ENCODE data around the gene DENND2C. TPM values are rescaled to one million over a fixed set of nuclear protein-coding genes. Genes with fewer than 3 reads are reported as not detected.
"Not testable (repeated sequence)": the region's sequence is repeated elsewhere in the genome, so short reads cannot be mapped to it uniquely, and the experiment has no call there.

Gene DENND2C
- total and polyA plus RNA-seq, 4 donors = 0.25 to 5.9 (median 2.7) TPM

GRCh38 chr1:114585231-114585630 is 84.6 kb downstream of the DENND2C start:
- Histone ChIP-seq H3K27ac (ENCODE audit: low read depth in 1 of 2, low read length in 2 of 2) (no peak overlapping the region), H3K27me3 (ENCODE audit: control insufficient read depth in 1 of 2, insufficient read depth in 2 of 2, low read length in 1 of 2) (no peaks in the 10 kb centered on the region), H3K4me1 (ENCODE audit: control insufficient read depth in 1 of 2, insufficient read depth in 2 of 2, low read length in 2 of 2) (no peaks in the 10 kb centered on the region), H3K9me3 (ENCODE audit: control insufficient read depth, low read length) (no peaks in the 10 kb centered on the region), H3K36me3 (ENCODE audit: control insufficient read depth in 1 of 2, insufficient read depth in 2 of 2, low read length in 1 of 2) (peaks cover 2 to 3% of the 10 kb centered on the region in 2 donors), H3K4me3 (ENCODE audit: low read length in 2 of 2) (no peak overlapping the region)
- intact Hi-C loops (cut with DNase I) = loop anchor here (10.0 kb wide), 2 partner anchors 130 to 240 kb away; partner anchors contain the start of gene NRAS (in 1 of the 2)
- 61 to 63% methylated on average over 1 of the region's 1 CpG for WGBS, 2 donors
- no peak for ATAC-seq (ENCODE audit: low FRiP score)
- DNase-seq = no peak

- peak; percentile 98 for ATAC-seq (ENCODE audit: low FRiP score)
- no peaks in the 10 kb centered on the region for H3K9me3 ChIP-seq (ENCODE audit: control insufficient read depth, low read length)
- WGBS, 2 donors = 6% methylated on average over 40 of the region's 40 CpGs
- H3K36me3 ChIP-seq (ENCODE audit: control insufficient read depth in 1 of 2, insufficient read depth in 2 of 2, low read length in 1 of 2) = no peaks in the 10 kb centered on the region
- peaks cover 0 to 4% of the 10 kb centered on the region in 2 donors for H3K4me1 ChIP-seq (ENCODE audit: control insufficient read depth in 1 of 2, insufficient read depth in 2 of 2, low read length in 2 of 2)
- H3K4me3 ChIP-seq (ENCODE audit: low read length in 2 of 2) = peak within 1 kb of the TSS; percentile 32 to 89
- intact Hi-C loops (cut with DNase I) = loop anchor here (2.0 to 10.0 kb wide), 4 partner anchors 69 to 237 kb away; partner anchors contain the start of genes TRIM33 (in 2 of the 2) and NRAS (in 1 of the 2)
- no peaks in the 10 kb centered on the region for H3K27me3 ChIP-seq (ENCODE audit: control insufficient read depth in 1 of 2, insufficient read depth in 2 of 2, low read length in 1 of 2)
- H3K27ac ChIP-seq (ENCODE audit: low read depth in 1 of 2, low read length in 2 of 2) = peak within 1 kb of the TSS; percentile 15 to 71
- DNase-seq = peak; percentile 97 to 98
These were observed 88.2 kb downstream of the DENND2C start, which contains the start of gene BCAS2 for GRCh38 chr1:114581335-114582287. TSS of gene BCAS2 (minus strand) at chr1:114581615. CDS start at chr1:114581591, 24 bp downstream.

- intact Hi-C loops (cut with DNase I) = no loop called here
- peaks cover 0 to 17% of the 10 kb centered on the region in 2 donors for H3K36me3 ChIP-seq (ENCODE audit: control insufficient read depth in 1 of 2, insufficient read depth in 2 of 2, low read length in 1 of 2)
These were observed 95.5 kb downstream of the DENND2C start for GRCh38 chr1:114574365-114574764.

GRCh38 chr1:114564141-114564540 is 105.7 kb downstream of the DENND2C start:
- DNase-seq = no peak
- Histone ChIP-seq H3K9me3 (ENCODE audit: control insufficient read depth, low read length) (no peaks in the 10 kb centered on the region), H3K4me1 (ENCODE audit: control insufficient read depth in 1 of 2, insufficient read depth in 2 of 2, low read length in 2 of 2) (no peaks in the 10 kb centered on the region), H3K36me3 (ENCODE audit: control insufficient read depth in 1 of 2, insufficient read depth in 2 of 2, low read length in 1 of 2) (peaks cover 2 to 6% of the 10 kb centered on the region in 2 donors), H3K4me3 (ENCODE audit: low read length in 2 of 2) (no peak overlapping the region), H3K27me3 (ENCODE audit: control insufficient read depth in 1 of 2, insufficient read depth in 2 of 2, low read length in 1 of 2) (no peaks in the 10 kb centered on the region), H3K27ac (ENCODE audit: low read depth in 1 of 2, low read length in 2 of 2) (no peak overlapping the region)
- intact Hi-C loops (cut with DNase I) = no loop called here
- no peak for ATAC-seq (ENCODE audit: low FRiP score)

More at GRCh38 chr1:114574365-114574764, 95.5 kb downstream of the DENND2C start:
- ATAC-seq (ENCODE audit: low FRiP score) (no peak), DNase-seq (no peak)
- Histone ChIP-seq H3K4me3 (ENCODE audit: low read length in 2 of 2) (no peak overlapping the region), H3K9me3 (ENCODE audit: control insufficient read depth, low read length) (no peaks in the 10 kb centered on the region), H3K27ac (ENCODE audit: low read depth in 1 of 2, low read length in 2 of 2) (no peak overlapping the region), H3K27me3 (ENCODE audit: control insufficient read depth in 1 of 2, insufficient read depth in 2 of 2, low read length in 1 of 2) (no peaks in the 10 kb centered on the region), H3K4me1 (ENCODE audit: control insufficient read depth in 1 of 2, insufficient read depth in 2 of 2, low read length in 2 of 2) (no peaks in the 10 kb centered on the region)
- WGBS, 2 donors = 94 to 98% methylated on average over 2 of the region's 2 CpGs

GRCh38 chr1:114562978-114563510 is 106.8 kb downstream of the DENND2C start:
- H3K4me3 ChIP-seq (ENCODE audit: low read length in 2 of 2); intact Hi-C loops (cut with DNase I): not testable (repeated sequence)
- WGBS, 2 donors = 64 to 65% methylated on average over 3 of the region's 3 CpGs

GRCh38 chr1:114561333-114561732 is 108.5 kb downstream of the DENND2C start:
- WGBS, 2 donors = 80 to 85% methylated on average over 1 of the region's 1 CpG
- Histone ChIP-seq H3K36me3 (ENCODE audit: control insufficient read depth in 1 of 2, insufficient read depth in 2 of 2, low read length in 1 of 2) (no peaks in the 10 kb centered on the region), H3K9me3 (ENCODE audit: control insufficient read depth, low read length) (no peaks in the 10 kb centered on the region), H3K27me3 (ENCODE audit: control insufficient read depth in 1 of 2, insufficient read depth in 2 of 2, low read length in 1 of 2) (no peaks in the 10 kb centered on the region), H3K4me1 (ENCODE audit: control insufficient read depth in 1 of 2, insufficient read depth in 2 of 2, low read length in 2 of 2) (no peaks in the 10 kb centered on the region), H3K27ac (ENCODE audit: low read depth in 1 of 2, low read length in 2 of 2) (no peak overlapping the region), H3K4me3 (ENCODE audit: low read length in 2 of 2) (no peak overlapping the region)
- DNase-seq (no peak), ATAC-seq (ENCODE audit: low FRiP score) (no peak)
- intact Hi-C loops (cut with DNase I) = no loop called here

More at GRCh38 chr1:114562978-114563510, 106.8 kb downstream of the DENND2C start:
- H3K36me3 ChIP-seq (ENCODE audit: control insufficient read depth in 1 of 2, insufficient read depth in 2 of 2, low read length in 1 of 2); H3K27me3 ChIP-seq (ENCODE audit: control insufficient read depth in 1 of 2, insufficient read depth in 2 of 2, low read length in 1 of 2); H3K27ac ChIP-seq (ENCODE audit: low read depth in 1 of 2, low read length in 2 of 2); DNase-seq; H3K9me3 ChIP-seq (ENCODE audit: control insufficient read depth, low read length); H3K4me1 ChIP-seq (ENCODE audit: control insufficient read depth in 1 of 2, insufficient read depth in 2 of 2, low read length in 2 of 2); ATAC-seq (ENCODE audit: low FRiP score): not testable (repeated sequence)

GRCh38 chr1:114559356-114559755 is 110.5 kb downstream of the DENND2C start:
- WGBS, 2 donors = 86 to 87% methylated on average over 3 of the region's 3 CpGs
- ATAC-seq (ENCODE audit: low FRiP score) = no peak
- no peak overlapping the region for H3K4me3 ChIP-seq (ENCODE audit: low read length in 2 of 2)

GRCh38 chr1:114558544-114558943 is 111.3 kb downstream of the DENND2C start:
- DNase-seq (no peak), ATAC-seq (ENCODE audit: low FRiP score) (no peak)
- no peak overlapping the region for H3K4me3 ChIP-seq (ENCODE audit: low read length in 2 of 2)
- H3K9me3 ChIP-seq (ENCODE audit: control insufficient read depth, low read length) = no peaks in the 10 kb centered on the region
- no peaks in the 10 kb centered on the region for H3K27me3 ChIP-seq (ENCODE audit: control insufficient read depth in 1 of 2, insufficient read depth in 2 of 2, low read length in 1 of 2)
- H3K4me1 ChIP-seq (ENCODE audit: control insufficient read depth in 1 of 2, insufficient read depth in 2 of 2, low read length in 2 of 2) = no peaks in the 10 kb centered on the region
- WGBS, 2 donors = 91 to 97% methylated on average over 1 of the region's 1 CpG
- no peak overlapping the region for H3K27ac ChIP-seq (ENCODE audit: low read depth in 1 of 2, low read length in 2 of 2)
- H3K36me3 ChIP-seq (ENCODE audit: control insufficient read depth in 1 of 2, insufficient read depth in 2 of 2, low read length in 1 of 2) = no peaks in the 10 kb centered on the region
- intact Hi-C loops (cut with DNase I) = no loop called here

More at GRCh38 chr1:114559356-114559755, 110.5 kb downstream of the DENND2C start:
- no peak for DNase-seq
- no peaks in the 10 kb centered on the region for H3K27me3 ChIP-seq (ENCODE audit: control insufficient read depth in 1 of 2, insufficient read depth in 2 of 2, low read length in 1 of 2)
- no peaks in the 10 kb centered on the region for H3K36me3 ChIP-seq (ENCODE audit: control insufficient read depth in 1 of 2, insufficient read depth in 2 of 2, low read length in 1 of 2)
- H3K27ac ChIP-seq (ENCODE audit: low read depth in 1 of 2, low read length in 2 of 2) = no peak overlapping the region
- no peaks in the 10 kb centered on the region for H3K9me3 ChIP-seq (ENCODE audit: control insufficient read depth, low read length)
- intact Hi-C loops (cut with DNase I) = no loop called here
- no peaks in the 10 kb centered on the region for H3K4me1 ChIP-seq (ENCODE audit: control insufficient read depth in 1 of 2, insufficient read depth in 2 of 2, low read length in 2 of 2)
